Measurements from ENCODE around the gene NTM.

DNA sequence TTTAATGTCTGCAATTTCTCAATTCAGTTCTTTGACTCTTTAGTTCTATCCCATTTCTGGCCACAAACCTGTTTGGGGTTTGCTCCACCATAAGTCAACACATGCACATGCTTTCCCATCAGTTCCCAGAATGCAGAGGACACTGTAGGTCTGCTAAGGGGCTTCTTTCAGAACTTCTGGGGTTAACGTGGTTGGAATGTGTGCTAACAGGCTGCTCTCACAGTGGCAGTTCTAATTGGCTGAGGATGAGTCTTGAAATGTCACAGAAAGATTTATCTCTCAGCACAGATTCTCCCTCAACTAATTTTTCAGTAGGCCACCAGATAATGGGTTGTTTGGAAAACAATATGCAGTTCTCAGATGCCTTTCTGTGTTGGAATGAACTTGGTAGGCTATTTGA, 703.4 kb downstream of the NTM start:
- TF ChIP-seq EGR1 (IDR thresholded peaks at IDR 0.05; ENCODE audit: borderline replicate concordance, low read depth, low read length) (no peak), KDM4A (IDR thresholded peaks at IDR 0.05; ENCODE audit: low read depth, low read length, severe bottlenecking) (no peak), RAD21 (IDR thresholded peaks at IDR 0.05 in 1 of 2, conservative IDR thresholded peaks at IDR 0.05 in 1 of 2; ENCODE audit: low read depth in 2 of 2, low read length in 2 of 2) (no peak), CTCF (IDR thresholded peaks at IDR 0.05; ENCODE audit: control extremely low read depth in 1 of 3, insufficient read depth in 1 of 3, low read depth in 1 of 3, low read length in 3 of 3) (no peak), TAF1 (IDR thresholded peaks at IDR 0.05; ENCODE audit: low read depth, low read length) (no peak), SP1 (IDR thresholded peaks at IDR 0.05; ENCODE audit: low read depth, low read length) (no peak), POLR2A (IDR thresholded peaks at IDR 0.05; ENCODE audit: control extremely low read depth in 1 of 2, low read depth in 2 of 2, low read length in 2 of 2) (no peak), RFX5 (IDR thresholded peaks at IDR 0.05; ENCODE audit: borderline replicate concordance, low read depth, low read length) (no peak), SIRT6 (IDR thresholded peaks at IDR 0.05; ENCODE audit: low read length) (no peak), CHD2 (IDR thresholded peaks at IDR 0.05; ENCODE audit: low read length) (no peak), JUND (IDR thresholded peaks at IDR 0.05; ENCODE audit: low read length) (no peak)
